ENCODE results near the gene CHADL. TPM values are rescaled to one million over a fixed set of nuclear protein-coding genes. Genes with fewer than 3 reads are reported as not detected.

The CHADL gene, protein sequence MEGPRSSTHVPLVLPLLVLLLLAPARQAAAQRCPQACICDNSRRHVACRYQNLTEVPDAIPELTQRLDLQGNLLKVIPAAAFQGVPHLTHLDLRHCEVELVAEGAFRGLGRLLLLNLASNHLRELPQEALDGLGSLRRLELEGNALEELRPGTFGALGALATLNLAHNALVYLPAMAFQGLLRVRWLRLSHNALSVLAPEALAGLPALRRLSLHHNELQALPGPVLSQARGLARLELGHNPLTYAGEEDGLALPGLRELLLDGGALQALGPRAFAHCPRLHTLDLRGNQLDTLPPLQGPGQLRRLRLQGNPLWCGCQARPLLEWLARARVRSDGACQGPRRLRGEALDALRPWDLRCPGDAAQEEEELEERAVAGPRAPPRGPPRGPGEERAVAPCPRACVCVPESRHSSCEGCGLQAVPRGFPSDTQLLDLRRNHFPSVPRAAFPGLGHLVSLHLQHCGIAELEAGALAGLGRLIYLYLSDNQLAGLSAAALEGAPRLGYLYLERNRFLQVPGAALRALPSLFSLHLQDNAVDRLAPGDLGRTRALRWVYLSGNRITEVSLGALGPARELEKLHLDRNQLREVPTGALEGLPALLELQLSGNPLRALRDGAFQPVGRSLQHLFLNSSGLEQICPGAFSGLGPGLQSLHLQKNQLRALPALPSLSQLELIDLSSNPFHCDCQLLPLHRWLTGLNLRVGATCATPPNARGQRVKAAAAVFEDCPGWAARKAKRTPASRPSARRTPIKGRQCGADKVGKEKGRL
- 0.12 and 0.83 TPM in 2 replicates for total RNA-seq

DNA sequence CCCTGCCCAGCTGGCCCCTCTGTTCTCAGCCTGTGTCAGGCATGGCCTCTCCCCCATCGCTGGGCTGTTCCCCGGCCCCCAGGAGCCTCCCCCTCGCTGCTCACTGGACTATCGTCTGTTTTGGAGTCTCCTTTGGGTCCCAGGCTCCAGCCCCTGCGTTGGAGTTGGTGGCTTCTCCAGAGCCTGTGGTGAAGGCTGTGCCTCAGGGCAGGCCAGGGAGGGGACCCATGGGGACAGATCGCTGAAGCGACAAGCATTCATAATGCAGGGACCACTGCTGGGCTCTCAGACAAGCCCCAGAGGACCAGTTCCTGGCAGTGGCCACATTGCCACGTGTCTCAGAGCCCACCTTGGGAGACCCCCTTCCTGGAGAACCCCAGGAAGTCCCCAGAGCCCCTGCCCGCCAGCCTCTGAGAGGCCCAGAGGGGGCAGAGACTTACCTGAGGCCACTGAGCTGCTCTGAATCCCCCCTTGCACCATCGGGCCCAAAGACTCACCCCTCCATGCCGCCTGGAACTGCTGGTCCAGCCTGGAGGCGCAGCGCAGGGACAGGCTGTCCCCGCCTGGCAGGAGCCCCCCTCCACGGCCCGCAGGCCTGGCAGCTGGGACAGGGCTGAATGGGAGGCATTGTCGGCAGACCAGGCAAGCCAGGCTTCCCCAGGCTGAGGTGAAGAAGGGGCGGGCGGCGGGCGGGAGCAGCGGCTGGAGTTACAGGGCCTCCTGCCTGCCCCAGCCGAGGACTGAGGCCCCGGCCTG lies at the start of gene CHADL:
TSS of gene CHADL (minus strand) at position 555 of the 756 bp plus-strand sequence. CDS start at position 505, 50 bp downstream.

DNA sequence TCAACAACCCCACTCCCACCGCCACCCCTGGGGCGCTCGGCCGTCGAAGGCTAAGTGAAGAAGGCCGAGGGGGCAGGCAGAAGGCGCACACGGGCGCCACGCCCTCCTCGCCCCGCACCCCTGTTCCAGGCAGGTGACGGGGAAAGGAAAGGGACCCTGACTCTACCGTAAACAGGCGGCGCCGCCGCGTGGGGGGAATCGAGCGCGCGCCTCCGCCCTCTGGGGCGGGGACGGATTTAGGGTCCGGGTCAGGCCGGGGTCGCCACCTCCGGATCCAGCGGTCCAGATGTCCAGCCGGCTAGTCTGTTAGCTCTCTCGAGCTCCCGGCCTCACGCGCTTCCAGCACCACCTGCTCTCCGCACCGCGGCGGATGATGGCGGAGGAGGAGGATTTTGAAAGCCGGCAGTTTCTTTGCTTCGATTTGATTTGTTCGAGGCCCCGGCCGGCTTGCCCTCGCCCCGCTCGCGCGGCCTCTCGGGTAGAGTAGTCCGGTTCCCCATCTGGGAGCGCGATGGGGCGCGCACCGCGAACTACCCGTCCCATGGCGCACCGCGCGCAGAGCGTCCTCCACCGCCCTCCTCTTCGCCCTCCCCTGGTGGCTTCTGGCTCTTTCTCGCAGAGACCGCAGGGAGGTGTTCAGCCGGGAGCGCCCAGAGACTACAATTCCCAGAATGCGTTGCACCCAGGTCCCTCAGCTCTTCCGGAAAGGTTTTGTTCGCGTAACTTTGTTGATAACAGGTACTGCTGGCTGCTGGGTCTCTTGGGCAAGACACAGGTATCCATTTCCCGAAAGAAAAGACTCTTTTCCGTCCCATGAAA lies 45.3 kb upstream of the CHADL start, which contains the start of gene RANGAP1:
TSS of gene RANGAP1 (minus strand) at position 368 of the 819 bp plus-strand sequence. CDS start 5,143 bp downstream, outside the sequence.

DNA sequence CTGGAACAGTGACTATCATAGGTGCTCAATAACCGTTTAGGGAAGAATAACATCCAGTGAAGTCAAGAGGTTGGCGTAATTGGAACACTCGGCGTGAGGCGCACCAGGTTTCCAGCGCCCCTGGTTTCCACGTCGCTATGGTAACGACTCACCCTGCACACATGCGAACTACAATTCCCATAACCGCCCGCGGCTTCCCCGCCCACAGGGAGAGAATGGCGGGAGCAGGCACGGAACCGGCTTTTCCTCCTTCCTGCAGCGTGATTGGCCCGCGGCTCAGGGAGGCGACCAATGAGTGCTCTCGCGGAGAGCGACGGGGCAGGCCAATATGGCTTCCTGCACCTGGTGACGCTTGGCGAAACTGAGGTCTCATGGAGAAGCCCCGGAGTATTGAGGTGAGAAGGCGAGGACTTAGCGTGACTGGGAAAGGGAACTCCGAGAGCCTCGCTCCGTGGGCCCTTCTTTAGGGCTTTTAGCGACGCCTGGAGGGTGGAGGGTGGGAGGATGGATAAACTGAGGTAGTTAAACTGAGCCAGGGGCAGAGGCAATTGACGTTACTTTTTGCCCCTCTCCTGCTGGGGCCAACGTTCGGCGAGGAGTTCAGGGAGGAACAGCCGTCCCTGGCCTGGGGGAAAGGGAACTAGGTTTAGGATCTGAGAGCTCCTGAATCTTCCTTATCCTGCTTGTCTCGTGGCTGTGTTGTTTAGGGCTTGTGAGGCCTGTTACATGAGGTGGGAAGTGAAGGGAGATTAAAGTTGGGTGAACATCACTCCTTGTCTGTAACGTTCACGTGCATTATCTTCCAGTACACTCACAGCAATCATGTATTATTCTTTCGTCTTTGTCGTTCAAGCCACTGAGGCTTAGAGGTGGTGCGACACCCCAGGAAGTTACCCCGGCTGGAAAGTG lies 35.5 kb downstream of the CHADL start, which contains the start of gene L3MBTL2:
TSS of gene L3MBTL2 (plus strand) at position 321 of the 909 bp plus-strand sequence. CDS start at position 372, 51 bp downstream.

Other genes starting within 250 kb of the CHADL start
- gene EP300, start 148.3 kb downstream of the CHADL start, total RNA-seq, result 32.7 and 36.6 TPM in 2 replicates
- gene L3MBTL2, start 35.6 kb downstream of the CHADL start, total RNA-seq, result 13.0 and 13.3 TPM in 2 replicates
- gene RANGAP1, start 45.3 kb upstream of the CHADL start, total RNA-seq, result 23.7 and 26.9 TPM in 2 replicates
- 34.7 and 37.6 TPM in 2 replicates for gene ZC3H7B, start 60.6 kb upstream of the CHADL start, total RNA-seq
- 9.9 and 10.3 TPM in 2 replicates for gene TEF, start 141.0 kb upstream of the CHADL start, total RNA-seq
- 38.7 and 42.7 TPM in 2 replicates for gene TOB2, start 205.9 kb upstream of the CHADL start, total RNA-seq
- gene PHF5A, start 227.8 kb upstream of the CHADL start, total RNA-seq, result 28.1 and 30.6 TPM in 2 replicates
- 51.5 and 60.7 TPM in 2 replicates for gene ACO2, start 228.2 kb upstream of the CHADL start, total RNA-seq